ENCODE measurements around the gene MRPL49. TPM values are rescaled to one million over a fixed set of nuclear protein-coding genes. Genes with fewer than 3 reads are reported as not detected.

MRPL49 gene
- total and polyA plus RNA-seq, 2 donors (not counting 3 experiments of a cell fraction or from before 2014, with no cell fraction given), result 49.7 to 90.4 TPM

- dilution Hi-C loops (cut with MboI; ENCODE audit: extremely low pct_ligation_motif_present, low sequenced_read_pairs), result no loop called here
Measured at GRCh38 chr11:65169164-65169641, 47.1 kb downstream of the MRPL49 start.

More at GRCh38 chr11:65169164-65169641, 47.1 kb downstream of the MRPL49 start:
- Histone ChIP-seq H4K20me1 (replicated peaks; ENCODE audit: control insufficient read depth, extremely low read depth, insufficient read depth, low read length) (no peaks in the 10 kb centered on the region), H3K27me3 (ENCODE audit: control insufficient read depth in 2 of 2, insufficient read depth in 2 of 2, low read length in 2 of 2) (no peaks in the 10 kb centered on the region), H3K4me1 (ENCODE audit: control insufficient read depth, extremely low read depth, insufficient read depth, low read length) (peaks cover 15% of the 10 kb centered on the region), H3K9me3 (replicated peaks; ENCODE audit: control insufficient read depth, insufficient read depth, low read length) (no peaks in the 10 kb centered on the region), H3K9me1 (replicated peaks; ENCODE audit: control insufficient read depth, extremely low read depth, insufficient read depth, low read length) (no peaks in the 10 kb centered on the region), H3K27ac (ENCODE audit: insufficient read depth, low read depth, low read length) (peak overlapping the region; percentile 92), H2AFZ (ENCODE audit: low read depth, low read length) (peak overlapping the region; percentile 95), H3K9ac (replicated peaks; ENCODE audit: extremely low read depth, insufficient read depth, low read length) (peak overlapping the region; percentile 76), H3K4me2 (ENCODE audit: insufficient read depth, low read length) (peak overlapping the region; percentile 23), H3K4me3 (replicated peaks in 1 of 3; ENCODE audit: insufficient read depth in 1 of 3, low read depth in 1 of 3, low read length in 3 of 3) (no peak overlapping the region), H3K79me2 (ENCODE audit: control insufficient read depth, insufficient read depth, low read length) (no peaks in the 10 kb centered on the region), H3K36me3 (ENCODE audit: control insufficient read depth in 2 of 2, extremely low read depth in 1 of 2, insufficient read depth in 2 of 2, low read length in 2 of 2) (no peaks in the 10 kb centered on the region)
- intact Hi-C loops (cut with micrococcal nuclease), result loop anchor here (1.0 kb wide), 1 partner anchor 35 kb away; the partner anchor contains the start of gene SYVN1
- peak; percentile 35 for TF ChIP-seq JUN (IDR thresholded peaks at IDR 0.05; ENCODE audit: borderline replicate concordance, insufficient read depth, insufficient read length, low read depth)
- TF ChIP-seq, protein P1, sequence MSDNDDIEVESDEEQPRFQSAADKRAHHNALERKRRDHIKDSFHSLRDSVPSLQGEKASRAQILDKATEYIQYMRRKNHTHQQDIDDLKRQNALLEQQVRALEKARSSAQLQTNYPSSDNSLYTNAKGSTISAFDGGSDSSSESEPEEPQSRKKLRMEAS (IDR thresholded peaks at IDR 0.05; ENCODE audit: insufficient read depth, insufficient read length), result peak; percentile 22
- peak; percentile 59 for TF ChIP-seq FOS (IDR thresholded peaks at IDR 0.05; ENCODE audit: borderline replicate concordance, insufficient read depth, low read length)
- TF ChIP-seq, protein P2, sequence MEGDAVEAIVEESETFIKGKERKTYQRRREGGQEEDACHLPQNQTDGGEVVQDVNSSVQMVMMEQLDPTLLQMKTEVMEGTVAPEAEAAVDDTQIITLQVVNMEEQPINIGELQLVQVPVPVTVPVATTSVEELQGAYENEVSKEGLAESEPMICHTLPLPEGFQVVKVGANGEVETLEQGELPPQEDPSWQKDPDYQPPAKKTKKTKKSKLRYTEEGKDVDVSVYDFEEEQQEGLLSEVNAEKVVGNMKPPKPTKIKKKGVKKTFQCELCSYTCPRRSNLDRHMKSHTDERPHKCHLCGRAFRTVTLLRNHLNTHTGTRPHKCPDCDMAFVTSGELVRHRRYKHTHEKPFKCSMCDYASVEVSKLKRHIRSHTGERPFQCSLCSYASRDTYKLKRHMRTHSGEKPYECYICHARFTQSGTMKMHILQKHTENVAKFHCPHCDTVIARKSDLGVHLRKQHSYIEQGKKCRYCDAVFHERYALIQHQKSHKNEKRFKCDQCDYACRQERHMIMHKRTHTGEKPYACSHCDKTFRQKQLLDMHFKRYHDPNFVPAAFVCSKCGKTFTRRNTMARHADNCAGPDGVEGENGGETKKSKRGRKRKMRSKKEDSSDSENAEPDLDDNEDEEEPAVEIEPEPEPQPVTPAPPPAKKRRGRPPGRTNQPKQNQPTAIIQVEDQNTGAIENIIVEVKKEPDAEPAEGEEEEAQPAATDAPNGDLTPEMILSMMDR (IDR thresholded peaks at IDR 0.05; ENCODE audit: extremely low read depth in 1 of 2, insufficient read depth in 1 of 2, low read depth in 1 of 2, low read length in 2 of 2), result no peak
- peak; percentile 79 for TF ChIP-seq POLR2AphosphoS5 (IDR thresholded peaks at IDR 0.05; ENCODE audit: insufficient read depth, low read depth, low read length)
- TF ChIP-seq EZH2 (IDR thresholded peaks at IDR 0.05; ENCODE audit: borderline replicate concordance, low read depth, low read length, severe bottlenecking), result no peak
- peak; percentile 69 for TF ChIP-seq POLR2A (IDR thresholded peaks at IDR 0.05; ENCODE audit: low read depth, low read length)
- TF ChIP-seq MYC (IDR thresholded peaks at IDR 0.05; ENCODE audit: low read depth, low read length), result no peak
- TF ChIP-seq GATA2 (IDR thresholded peaks at IDR 0.05; ENCODE audit: insufficient read depth, insufficient read length, low read depth, low read length), result peak; percentile 54
- no TSS peak for BruUV-seq (replicated peaks)
- peak; percentile 88 for DNase-seq (ENCODE audit: low read depth, low spot score)
- CTCF ChIA-PET, result interaction anchor here (0.7 to 2.7 kb wide), 6 partner anchors 11 to 59 kb away, joined by 3 to 11 read pairs (median 4); partner anchors contain the start of genes CAPN1 and TM7SF2
- POLR2A ChIA-PET, result interaction anchor here (0.7 kb wide), 1 partner anchor 12 kb away, joined by 3 read pairs; the partner anchor contains the start of gene CAPN1
- FAIRE-seq, result peak; percentile 89
